Measurements from ENCODE around the gene HLTF. TPM values are rescaled to one million over a fixed set of nuclear protein-coding genes. Genes with fewer than 3 reads are reported as not detected.
A peak's percentile ranks its signal among the peaks of the same experiment; 100 is the strongest.

HLTF gene
- polyA plus RNA-seq (2013, experiment 1 of 2), result 27.8 TPM
- 34.1 TPM for polyA plus RNA-seq (2013, experiment 2 of 2)

- Histone ChIP-seq H3K9me3 (ENCODE audit: control insufficient read depth, low read length) (peaks cover 5% of the 10 kb centered on the region), H3K4me1 (ENCODE audit: control insufficient read depth, insufficient read depth, low read length, poor library complexity, severe bottlenecking) (no peaks in the 10 kb centered on the region), H3K36me3 (ENCODE audit: control insufficient read depth, insufficient read depth, low read length) (peaks cover 16% of the 10 kb centered on the region), H3K27ac (ENCODE audit: low read depth, low read length, severe bottlenecking) (peak within 1 kb of the TSS; percentile 39), H3K4me3 (ENCODE audit: extremely low read depth, insufficient read depth, low read length, poor library complexity, severe bottlenecking) (peak within 1 kb of the TSS; percentile 74)
- 11 to 12% methylated on average over 53 to 56 of the region's 57 CpGs for WGBS, 2 experiments (ENCODE audit: insufficient coverage in 2 of 2)
These were observed at the start of gene HLTF for GRCh38 chr3:149086232-149086988. TSS of gene HLTF (minus strand) at chr3:149086533. CDS start at chr3:149086336, 197 bp downstream.

- Histone ChIP-seq H3K4me3 (ENCODE audit: extremely low read depth, insufficient read depth, low read length, poor library complexity, severe bottlenecking) (no peak overlapping the region), H3K9me3 (ENCODE audit: control insufficient read depth, low read length) (no peaks in the 10 kb centered on the region), H3K4me1 (ENCODE audit: control insufficient read depth, insufficient read depth, low read length, poor library complexity, severe bottlenecking) (no peaks in the 10 kb centered on the region), H3K27ac (ENCODE audit: low read depth, low read length, severe bottlenecking) (no peak overlapping the region), H3K36me3 (ENCODE audit: control insufficient read depth, insufficient read depth, low read length) (peaks cover 6% of the 10 kb centered on the region)
- 90 to 93% methylated on average over 2 to 3 of the region's 3 CpGs for WGBS, 2 experiments (ENCODE audit: insufficient coverage in 2 of 2)
These were observed 48.2 kb upstream of the HLTF start for GRCh38 chr3:149134575-149134974.

GRCh38 chr3:149131589-149131988, 45.3 kb upstream of the HLTF start:
- 89 to 90% methylated on average over 2 to 3 of the region's 4 CpGs for WGBS, 2 experiments (ENCODE audit: insufficient coverage in 2 of 2)
- Histone ChIP-seq H3K27ac (ENCODE audit: low read depth, low read length, severe bottlenecking) (no peak overlapping the region), H3K9me3 (ENCODE audit: control insufficient read depth, low read length) (no peaks in the 10 kb centered on the region), H3K4me1 (ENCODE audit: control insufficient read depth, insufficient read depth, low read length, poor library complexity, severe bottlenecking) (no peaks in the 10 kb centered on the region), H3K4me3 (ENCODE audit: extremely low read depth, insufficient read depth, low read length, poor library complexity, severe bottlenecking) (no peak overlapping the region), H3K36me3 (ENCODE audit: control insufficient read depth, insufficient read depth, low read length) (peaks cover 6% of the 10 kb centered on the region)

DNA sequence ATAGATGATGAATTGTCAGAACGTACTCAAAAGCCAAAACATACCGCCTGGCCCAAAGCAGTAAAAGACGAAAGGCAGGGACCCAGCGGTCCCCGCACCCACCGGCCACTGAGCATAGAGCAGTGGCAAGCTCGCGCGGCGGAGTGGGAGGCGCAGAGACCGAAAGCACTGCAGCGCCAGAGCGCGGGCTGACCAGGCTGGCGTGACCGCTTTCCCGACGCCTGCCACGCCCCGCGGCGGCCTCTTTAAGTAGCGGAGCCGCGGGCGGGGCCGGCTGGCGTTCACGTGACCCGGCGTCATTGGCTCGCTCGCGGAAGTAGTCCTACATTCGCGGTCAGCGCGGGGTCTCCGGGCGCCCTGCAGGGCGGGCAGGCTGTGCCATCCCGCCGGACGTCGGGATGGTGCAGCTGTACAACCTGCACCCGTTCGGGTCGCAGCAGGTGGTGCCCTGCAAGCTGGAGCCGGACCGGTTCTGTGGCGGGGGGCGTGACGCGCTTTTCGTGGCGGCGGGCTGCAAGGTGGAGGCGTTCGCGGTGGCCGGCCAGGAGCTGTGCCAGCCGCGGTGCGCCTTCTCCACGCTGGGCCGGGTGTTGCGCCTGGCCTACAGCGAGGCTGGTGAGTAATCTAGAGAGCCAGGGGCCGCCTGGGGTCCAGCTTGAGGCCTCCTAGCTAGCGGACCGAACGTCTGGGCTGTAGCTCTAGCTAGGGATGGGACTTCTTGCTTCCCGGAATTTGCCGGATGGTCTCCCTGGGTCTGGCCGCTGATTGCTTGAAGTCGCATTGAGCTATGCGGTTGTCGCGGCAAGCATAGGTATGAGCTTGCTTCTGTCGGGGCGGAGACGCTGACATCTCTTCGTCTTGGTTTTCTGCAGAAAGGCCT, 43.2 kb upstream of the HLTF start, which contains the start of gene HPS3:
HPS3 (plus strand) TSS at position 313 of the 880 bp plus-strand sequence; CDS start at position 399, 86 bp downstream.
- peak within 1 kb of the TSS; percentile 77 for H3K27ac ChIP-seq (ENCODE audit: low read depth, low read length, severe bottlenecking)
- H3K4me3 ChIP-seq (ENCODE audit: extremely low read depth, insufficient read depth, low read length, poor library complexity, severe bottlenecking), result peak within 1 kb of the TSS; percentile 83
- H3K4me1 ChIP-seq (ENCODE audit: control insufficient read depth, insufficient read depth, low read length, poor library complexity, severe bottlenecking), result no peaks in the 10 kb centered on the region
- WGBS, 2 experiments (ENCODE audit: insufficient coverage in 2 of 2), result 1 to 5% methylated on average over 77 to 79 of the region's 84 CpGs
- no peaks in the 10 kb centered on the region for H3K9me3 ChIP-seq (ENCODE audit: control insufficient read depth, low read length)
- H3K36me3 ChIP-seq (ENCODE audit: control insufficient read depth, insufficient read depth, low read length), result peaks cover 1% of the 10 kb centered on the region

DNA sequence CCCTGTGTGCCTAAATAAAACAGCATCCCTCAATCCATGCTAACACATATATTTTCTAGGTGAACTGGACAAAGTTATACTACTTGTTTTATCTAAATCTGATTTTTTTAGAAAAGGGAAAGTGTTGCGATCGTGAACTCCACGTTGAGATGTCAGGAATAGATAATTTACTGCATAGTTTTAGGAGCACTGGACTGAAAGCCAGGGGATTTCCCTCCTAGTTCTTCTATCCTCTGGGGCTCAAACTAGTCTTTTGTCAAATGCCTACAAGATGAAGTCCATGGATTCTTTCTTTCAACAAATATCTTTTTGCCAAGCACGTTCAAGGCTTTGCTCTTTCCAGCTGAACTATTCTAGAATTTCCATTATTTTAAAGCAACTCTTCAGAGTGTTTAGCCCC, 42.5 kb upstream of the HLTF start:
- Histone ChIP-seq H3K4me3 (ENCODE audit: extremely low read depth, insufficient read depth, low read length, poor library complexity, severe bottlenecking) (peak overlapping the region; percentile 83), H3K9me3 (ENCODE audit: control insufficient read depth, low read length) (no peaks in the 10 kb centered on the region), H3K36me3 (ENCODE audit: control insufficient read depth, insufficient read depth, low read length) (no peaks in the 10 kb centered on the region), H3K4me1 (ENCODE audit: control insufficient read depth, insufficient read depth, low read length, poor library complexity, severe bottlenecking) (no peaks in the 10 kb centered on the region), H3K27ac (ENCODE audit: low read depth, low read length, severe bottlenecking) (peak overlapping the region; percentile 58)
- WGBS, 2 experiments (ENCODE audit: insufficient coverage in 2 of 2), result 56 to 83% methylated on average over 1 to 2 of the region's 4 CpGs

DNA sequence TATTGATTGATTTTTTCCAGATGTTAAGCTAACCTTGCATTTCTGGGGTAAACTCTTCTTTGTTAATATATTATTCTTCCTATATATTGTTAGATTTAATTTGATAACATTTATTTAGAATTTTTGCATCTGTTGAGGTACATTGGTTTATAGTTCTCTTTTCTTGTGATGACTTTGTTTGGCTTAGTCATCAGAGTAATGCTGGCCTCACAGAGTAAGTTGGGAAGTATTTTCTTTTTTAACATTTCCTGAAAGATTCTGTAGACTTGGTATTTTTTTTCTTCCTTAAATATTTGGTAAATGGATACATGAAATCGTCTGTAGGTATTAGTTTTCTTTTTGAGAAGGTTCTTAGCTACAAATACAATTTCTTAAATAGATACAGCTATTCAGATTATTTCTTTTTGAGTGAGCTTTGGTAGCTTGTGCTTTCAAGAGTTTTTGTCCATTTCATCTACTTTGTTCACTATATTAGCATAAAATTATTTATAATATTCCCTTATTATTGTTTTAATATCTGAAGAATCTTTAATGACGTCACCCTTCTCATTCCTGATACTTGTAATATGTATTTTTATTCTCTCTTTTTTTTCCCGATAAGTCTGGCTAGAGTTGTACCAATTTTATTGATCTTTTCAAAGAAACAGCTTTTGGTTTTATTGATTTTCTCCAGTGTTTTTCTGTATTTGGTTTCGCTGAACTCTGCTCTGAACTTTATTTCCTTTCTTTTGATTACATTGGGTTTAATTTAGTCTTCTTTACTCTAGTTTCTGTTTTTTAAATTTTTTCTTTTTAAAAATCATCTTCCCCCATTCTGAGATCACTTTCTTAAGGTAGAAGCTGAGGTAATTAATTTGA, 36.6 kb upstream of the HLTF start:
- Histone ChIP-seq H3K9me3 (ENCODE audit: control insufficient read depth, low read length) (no peaks in the 10 kb centered on the region), H3K36me3 (ENCODE audit: control insufficient read depth, insufficient read depth, low read length) (no peaks in the 10 kb centered on the region), H3K27ac (ENCODE audit: low read depth, low read length, severe bottlenecking) (no peak overlapping the region), H3K4me1 (ENCODE audit: control insufficient read depth, insufficient read depth, low read length, poor library complexity, severe bottlenecking) (no peaks in the 10 kb centered on the region), H3K4me3 (ENCODE audit: extremely low read depth, insufficient read depth, low read length, poor library complexity, severe bottlenecking) (no peak overlapping the region)
- no CpG with 5 or more reads among the region's 4 CpGs for WGBS, 2 experiments (ENCODE audit: insufficient coverage in 2 of 2)

DNA sequence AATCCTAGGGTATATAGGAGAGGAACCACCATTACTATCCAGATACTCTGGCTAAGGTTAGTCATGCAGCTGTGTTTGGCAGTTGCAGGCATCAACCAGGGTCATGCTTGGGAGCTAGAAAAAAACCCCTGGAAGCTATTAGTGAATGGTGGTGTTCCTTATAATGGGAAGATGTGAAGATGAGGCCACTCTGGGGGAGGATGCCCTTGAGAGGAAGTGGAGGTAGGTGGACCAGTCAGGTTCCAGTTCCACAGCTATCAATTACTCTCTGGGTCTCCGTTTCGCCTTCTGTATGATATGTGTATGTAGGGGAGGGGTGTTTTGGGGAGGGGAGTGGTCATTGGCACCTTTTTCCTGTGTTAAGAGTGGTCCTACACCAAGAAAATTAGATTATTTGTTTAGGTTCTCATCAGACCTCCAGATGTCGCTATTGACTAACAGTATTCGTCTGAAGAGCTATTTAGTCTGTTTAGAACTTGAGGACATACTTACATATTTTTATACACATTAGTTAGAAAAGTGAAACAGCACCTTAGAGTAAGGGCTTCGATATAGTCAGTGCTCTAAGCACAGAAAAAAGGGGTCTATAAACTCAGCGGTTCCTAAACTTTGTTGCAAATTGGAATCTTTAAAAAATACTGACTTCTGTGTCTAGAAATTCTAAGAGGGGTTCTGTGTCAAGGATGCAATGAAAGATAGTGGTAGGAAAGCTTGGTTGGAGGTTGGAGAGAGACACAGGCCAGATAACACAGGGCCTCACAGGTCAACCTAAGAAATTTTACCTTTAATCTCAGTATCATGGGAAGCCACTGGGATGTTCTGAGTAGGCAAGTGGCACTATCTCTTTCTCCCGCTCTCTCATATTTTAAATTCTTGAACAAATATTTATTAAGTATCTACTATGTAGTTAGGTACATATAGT, 34.0 kb upstream of the HLTF start:
- no peaks in the 10 kb centered on the region for H3K9me3 ChIP-seq (ENCODE audit: control insufficient read depth, low read length)
- no peak overlapping the region for H3K27ac ChIP-seq (ENCODE audit: low read depth, low read length, severe bottlenecking)
- H3K36me3 ChIP-seq (ENCODE audit: control insufficient read depth, insufficient read depth, low read length), result no peaks in the 10 kb centered on the region
- H3K4me1 ChIP-seq (ENCODE audit: control insufficient read depth, insufficient read depth, low read length, poor library complexity, severe bottlenecking), result no peaks in the 10 kb centered on the region
- WGBS, 2 experiments (ENCODE audit: insufficient coverage in 2 of 2), result 17% methylated on average over 1 to 2 of the region's 7 CpGs
- H3K4me3 ChIP-seq (ENCODE audit: extremely low read depth, insufficient read depth, low read length, poor library complexity, severe bottlenecking), result no peak overlapping the region

DNA sequence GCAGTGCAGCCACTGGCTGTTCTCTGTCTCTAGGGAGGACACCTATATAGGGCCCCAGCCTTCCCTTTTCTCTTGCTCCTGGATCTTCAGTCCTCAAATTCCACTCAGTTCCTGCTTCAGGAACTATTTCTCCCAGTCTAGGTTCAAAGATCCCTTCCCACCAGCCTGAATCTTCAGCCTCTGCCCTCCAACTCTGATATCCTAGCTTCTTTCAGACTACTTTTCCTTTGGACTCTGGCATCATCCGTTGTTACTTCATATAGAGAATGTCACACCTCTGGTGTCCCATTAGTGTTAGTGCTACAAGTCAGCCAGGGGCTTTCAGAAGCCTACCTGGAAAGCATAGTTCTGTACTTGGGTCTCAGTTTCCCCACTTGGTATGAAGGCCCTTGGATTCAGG, 33.1 kb upstream of the HLTF start:
- WGBS, 2 experiments (ENCODE audit: insufficient coverage in 2 of 2), result no CpG with 5 or more reads among the region's 1 CpG
- no peaks in the 10 kb centered on the region for H3K36me3 ChIP-seq (ENCODE audit: control insufficient read depth, insufficient read depth, low read length)
- H3K9me3 ChIP-seq (ENCODE audit: control insufficient read depth, low read length), result no peaks in the 10 kb centered on the region
- no peak overlapping the region for H3K4me3 ChIP-seq (ENCODE audit: extremely low read depth, insufficient read depth, low read length, poor library complexity, severe bottlenecking)
- H3K27ac ChIP-seq (ENCODE audit: low read depth, low read length, severe bottlenecking), result no peak overlapping the region
- no peaks in the 10 kb centered on the region for H3K4me1 ChIP-seq (ENCODE audit: control insufficient read depth, insufficient read depth, low read length, poor library complexity, severe bottlenecking)

- Histone ChIP-seq H3K4me3 (ENCODE audit: extremely low read depth, insufficient read depth, low read length, poor library complexity, severe bottlenecking) (no peak overlapping the region), H3K4me1 (ENCODE audit: control insufficient read depth, insufficient read depth, low read length, poor library complexity, severe bottlenecking) (no peaks in the 10 kb centered on the region), H3K9me3 (ENCODE audit: control insufficient read depth, low read length) (no peaks in the 10 kb centered on the region), H3K36me3 (ENCODE audit: control insufficient read depth, insufficient read depth, low read length) (no peaks in the 10 kb centered on the region), H3K27ac (ENCODE audit: low read depth, low read length, severe bottlenecking) (no peak overlapping the region)
- WGBS, 2 experiments (ENCODE audit: insufficient coverage in 2 of 2), result 86 to 92% methylated on average over 5 to 7 of the region's 9 CpGs
These were observed 32.4 kb upstream of the HLTF start for GRCh38 chr3:149118724-149119123.

All from mesodermal cell (in vitro differentiated cells).